Activated CD8-positive, alpha-beta T cell treated with anti-CD3 and anti-CD28 coated beads for 36 hours (primary cell): ENCODE results near the gene HSDL1. TPM values are rescaled to one million over a fixed set of nuclear protein-coding genes. Genes with fewer than 3 reads are reported as not detected.

Experiments
- ATAC-seq: fragments of 200-7000 bp; cut with Tn5 transposase; one replicate; pipeline ENCODE4 v1.10.0; 2021; ENCODE audit warnings: mild to moderate bottlenecking, moderate library complexity
- CTCF ChIA-PET: fragments of 350-600 bp; sonication (Branson Sonifier 250); formaldehyde crosslinking; loops from one replicate; lab custom pipeline; 2021; ENCODE audit warnings: antibody characterized with exemption; lab: Charles Lee
- POLR2A ChIA-PET: fragments of 350-600 bp; sonication (Branson Sonifier 250); formaldehyde crosslinking; loops from one replicate; lab custom pipeline; 2021; ENCODE audit warnings: antibody characterized with exemption; lab: Charles Lee
- DNase-seq: peaks from one replicate; pipeline ENCODE4 v3.0.0-alpha.2; 2020
- H3K27ac Mint-ChIP-seq: one replicate; pipeline ENCODE4 v1.8.0; 2021; ENCODE audit warnings: mild to moderate bottlenecking, mixed read lengths
- H3K27me3 Mint-ChIP-seq: one replicate; pipeline ENCODE4 v1.8.0; 2021; ENCODE audit warnings: mixed read lengths
- H3K36me3 Mint-ChIP-seq: one replicate; pipeline ENCODE4 v1.8.0; 2021; ENCODE audit warnings: low read depth, mixed read lengths
- H3K4me1 Mint-ChIP-seq: one replicate; pipeline ENCODE4 v1.8.0; 2021; ENCODE audit warnings: low read depth, mixed read lengths
- H3K4me3 Mint-ChIP-seq: one replicate; pipeline ENCODE4 v1.8.0; 2021; ENCODE audit warnings: mild to moderate bottlenecking, moderate library complexity, mixed read lengths
- H3K9me3 Mint-ChIP-seq: one replicate; pipeline ENCODE4 v1.8.0; 2021; ENCODE audit warnings: mixed read lengths
- intact Hi-C: fragments of 100-400 bp; cut with micrococcal nuclease; formaldehyde crosslinking; loops from one replicate; pipeline ENCODE4 v1.10.0; 2022
- total RNA-seq, 2 experiments: library from RNA; stranded (reverse); gene quantifications; one replicate each; pipeline ENCODE4 v1.2.3, GENCODE V29; 2021
- TF ChIP-seq, protein P1 (sequence below): fragments of 200-600 bp; IDR thresholded peaks from one replicate; pipeline ENCODE4 v1.8.0; 2022; ENCODE audit warnings: antibody characterized with exemption, mild to moderate bottlenecking

The HSDL1 gene
- total RNA-seq, 2 experiments from 2014 or later: 11.1 to 11.8 TPM

DNA sequence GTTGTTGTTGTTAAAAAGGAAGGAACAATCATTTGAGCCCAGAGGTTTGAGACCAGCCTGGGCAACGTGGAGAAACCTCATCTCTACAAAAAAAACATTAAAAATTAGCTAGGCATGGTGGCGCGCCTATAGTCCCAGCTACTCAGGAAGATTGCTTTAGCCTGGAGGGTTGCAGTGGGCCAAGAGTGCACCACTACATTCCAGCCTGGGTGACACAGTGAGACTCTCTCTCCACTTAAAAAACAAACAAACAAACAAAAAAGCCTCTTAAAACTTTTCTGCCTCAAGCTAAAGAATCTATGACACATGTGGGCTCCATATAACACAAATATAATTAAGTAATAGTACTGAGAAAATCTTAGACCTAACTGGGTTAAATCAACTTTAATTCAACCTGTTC lies 40.7 kb downstream of the HSDL1 start:
- no peak for ATAC-seq
- POLR2A ChIA-PET: interaction anchor here (1.6 kb wide), 1 partner anchor 14 kb away, joined by 3 read pairs; no protein-coding TSS in a partner anchor
- intact Hi-C loops: no loop called here
- DNase-seq: no peak
- Mint-ChIP-seq H3K4me3 (no peak overlapping the region), H3K27ac (no peak overlapping the region), H3K9me3 (no peaks in the 10 kb centered on the region), H3K36me3 (peaks cover 8% of the 10 kb centered on the region), H3K4me1 (peaks cover 58% of the 10 kb centered on the region), H3K27me3 (no peaks in the 10 kb centered on the region)
- CTCF ChIA-PET: interaction anchor here (0.6 to 2.8 kb wide), 4 partner anchors 12 to 71 kb away, joined by 3 to 16 read pairs (median 4); partner anchors contain the start of gene MBTPS1
- TF ChIP-seq, protein P1, sequence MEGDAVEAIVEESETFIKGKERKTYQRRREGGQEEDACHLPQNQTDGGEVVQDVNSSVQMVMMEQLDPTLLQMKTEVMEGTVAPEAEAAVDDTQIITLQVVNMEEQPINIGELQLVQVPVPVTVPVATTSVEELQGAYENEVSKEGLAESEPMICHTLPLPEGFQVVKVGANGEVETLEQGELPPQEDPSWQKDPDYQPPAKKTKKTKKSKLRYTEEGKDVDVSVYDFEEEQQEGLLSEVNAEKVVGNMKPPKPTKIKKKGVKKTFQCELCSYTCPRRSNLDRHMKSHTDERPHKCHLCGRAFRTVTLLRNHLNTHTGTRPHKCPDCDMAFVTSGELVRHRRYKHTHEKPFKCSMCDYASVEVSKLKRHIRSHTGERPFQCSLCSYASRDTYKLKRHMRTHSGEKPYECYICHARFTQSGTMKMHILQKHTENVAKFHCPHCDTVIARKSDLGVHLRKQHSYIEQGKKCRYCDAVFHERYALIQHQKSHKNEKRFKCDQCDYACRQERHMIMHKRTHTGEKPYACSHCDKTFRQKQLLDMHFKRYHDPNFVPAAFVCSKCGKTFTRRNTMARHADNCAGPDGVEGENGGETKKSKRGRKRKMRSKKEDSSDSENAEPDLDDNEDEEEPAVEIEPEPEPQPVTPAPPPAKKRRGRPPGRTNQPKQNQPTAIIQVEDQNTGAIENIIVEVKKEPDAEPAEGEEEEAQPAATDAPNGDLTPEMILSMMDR: no peak

DNA sequence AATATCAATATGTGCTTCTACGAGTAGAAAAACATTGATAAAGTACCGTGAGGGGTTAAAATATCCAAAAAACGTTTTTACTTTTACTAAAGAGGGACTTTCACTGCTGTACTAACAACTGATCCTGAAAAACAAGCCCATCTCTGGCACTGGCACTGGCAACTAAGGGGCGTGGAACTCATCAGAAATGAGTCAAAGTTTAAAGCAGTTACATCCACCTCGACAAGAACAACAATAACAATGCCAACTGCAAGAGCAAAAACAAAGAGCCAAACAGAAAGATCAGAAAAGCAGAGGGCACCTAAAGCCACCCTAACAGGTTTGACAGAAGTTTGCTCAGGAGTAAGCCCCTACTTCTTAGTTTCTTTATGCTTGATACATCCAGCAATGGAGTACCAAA lies 41.3 kb downstream of the HSDL1 start:
- peak overlapping the region; percentile 36 for H3K27ac Mint-ChIP-seq
- intact Hi-C loops: no loop called here

DNA sequence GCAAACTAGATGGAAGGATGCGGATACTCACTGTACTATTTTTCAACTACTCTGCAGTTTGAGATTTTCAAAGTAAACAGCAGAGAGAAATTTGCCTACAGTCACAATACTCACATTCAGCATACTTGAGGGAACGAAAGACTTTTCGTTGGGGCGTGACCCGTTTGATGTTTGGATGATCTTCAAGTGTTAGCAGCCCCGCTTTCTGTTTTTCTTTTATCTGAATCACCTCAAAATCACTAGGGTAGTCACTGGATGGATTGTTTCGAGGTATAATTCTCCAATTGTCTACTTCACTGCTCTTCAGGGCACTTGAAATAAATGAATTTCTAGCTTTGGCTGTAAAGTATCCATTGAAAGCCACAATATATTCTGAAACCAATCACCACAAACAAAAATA lies 46.0 kb downstream of the HSDL1 start:
- CTCF ChIA-PET: interaction anchor here (1.4 to 3.7 kb wide), 4 partner anchors 11 to 77 kb away, joined by 3 to 25 read pairs (median 9); no protein-coding TSS in a partner anchor
- no peaks in the 10 kb centered on the region for H3K27me3 Mint-ChIP-seq
- no peak overlapping the region for H3K4me3 Mint-ChIP-seq
- no peaks in the 10 kb centered on the region for H3K9me3 Mint-ChIP-seq
- ATAC-seq (no peak), DNase-seq (no peak)
- TF ChIP-seq, protein P1: no peak
- peaks cover 34% of the 10 kb centered on the region for H3K4me1 Mint-ChIP-seq
- H3K36me3 Mint-ChIP-seq: peaks cover 33% of the 10 kb centered on the region
- intact Hi-C loops: no loop called here
- POLR2A ChIA-PET: interaction anchor here (1.0 to 1.9 kb wide), 3 partner anchors 9 to 39 kb away, joined by 3 to 6 read pairs (median 5); partner anchors contain the start of gene MBTPS1
- H3K27ac Mint-ChIP-seq: no peak overlapping the region

More for the DNA sequence above, 41.3 kb downstream of the HSDL1 start:
- no peaks in the 10 kb centered on the region for H3K9me3 Mint-ChIP-seq
- no peak for ATAC-seq
- H3K27me3 Mint-ChIP-seq: no peaks in the 10 kb centered on the region
- no peak for DNase-seq
- CTCF ChIA-PET: interaction anchor here (0.6 to 2.8 kb wide), 4 partner anchors 13 to 71 kb away, joined by 3 to 16 read pairs (median 4); partner anchors contain the start of gene MBTPS1
- H3K36me3 Mint-ChIP-seq: peaks cover 12% of the 10 kb centered on the region
- TF ChIP-seq, protein P1: no peak
- POLR2A ChIA-PET: interaction anchor here (1.6 to 4.0 kb wide), 2 partner anchors 12 to 15 kb away, joined by 3 to 25 read pairs; partner anchors contain the start of gene MBTPS1
- H3K4me3 Mint-ChIP-seq: no peak overlapping the region
- peaks cover 55% of the 10 kb centered on the region for H3K4me1 Mint-ChIP-seq

DNA sequence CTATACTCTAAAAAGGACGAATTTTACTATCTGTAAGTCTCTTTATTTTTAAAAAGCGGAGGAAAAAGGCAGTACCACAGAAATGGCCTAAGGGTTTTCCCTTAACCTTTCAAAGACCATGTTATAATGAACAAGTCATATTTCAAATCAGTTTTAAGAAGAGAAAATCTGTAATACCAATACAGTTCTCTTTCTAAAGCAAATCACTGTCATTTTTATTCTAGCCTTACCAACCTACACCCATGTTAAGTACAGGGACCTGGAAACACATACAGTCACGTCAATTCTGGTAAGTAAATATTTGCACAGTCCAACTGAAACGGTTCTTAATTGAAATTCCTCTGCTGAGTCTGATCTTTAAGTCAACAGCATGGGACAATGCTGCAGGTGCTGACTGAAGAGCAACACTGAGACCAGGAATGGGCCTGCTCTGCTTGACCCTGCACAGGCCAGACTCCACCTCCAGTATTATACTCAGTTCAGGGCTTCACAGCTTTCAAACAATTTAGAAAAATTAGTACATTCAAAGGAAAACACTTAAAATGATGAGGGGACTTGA lies 48.5 kb downstream of the HSDL1 start:
- TF ChIP-seq, protein P1: no peak
- Mint-ChIP-seq H3K4me1 (peaks cover 15% of the 10 kb centered on the region), H3K27ac (no peak overlapping the region), H3K27me3 (no peaks in the 10 kb centered on the region), H3K4me3 (no peak overlapping the region), H3K36me3 (peaks cover 41% of the 10 kb centered on the region), H3K9me3 (no peaks in the 10 kb centered on the region)
- ATAC-seq: no peak
- POLR2A ChIA-PET: interaction anchor here (0.7 to 1.8 kb wide), 3 partner anchors 17 to 79 kb away, joined by 3 to 14 read pairs (median 5); partner anchors contain the start of gene MBTPS1
- DNase-seq: no peak
- intact Hi-C loops: no loop called here
- CTCF ChIA-PET: interaction anchor here (1.1 to 1.8 kb wide), 3 partner anchors 12 to 90 kb away, joined by 3 to 7 read pairs (median 7); partner anchors contain the start of genes MBTPS1 and TAF1C

DNA sequence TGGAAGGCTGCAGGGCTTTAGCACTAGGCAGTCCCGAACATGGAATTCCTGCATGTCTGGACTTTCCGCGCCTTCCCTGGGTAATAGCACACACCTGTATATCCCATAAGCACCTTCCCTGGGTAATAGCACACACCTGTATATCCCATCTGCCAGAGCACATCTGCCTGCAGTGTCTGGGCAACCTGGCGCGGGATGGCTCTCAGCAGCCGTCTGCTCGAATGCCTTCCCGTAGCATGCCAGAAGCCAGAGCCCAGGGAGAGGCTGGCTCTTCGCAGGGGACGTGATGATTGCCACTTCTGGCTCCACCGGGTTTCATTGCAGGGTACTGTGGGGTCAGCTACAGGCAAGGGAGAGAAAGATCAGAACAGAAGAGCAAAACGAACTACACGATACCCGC lies 49.5 kb downstream of the HSDL1 start:
- no peak for ATAC-seq
- CTCF ChIA-PET: interaction anchor here (1.0 to 1.1 kb wide), 2 partner anchors 21 to 79 kb away, joined by 3 read pairs; partner anchors contain the start of gene MBTPS1
- no peak overlapping the region for H3K27ac Mint-ChIP-seq

More for the DNA sequence above, 49.5 kb downstream of the HSDL1 start:
- Mint-ChIP-seq H3K36me3 (peaks cover 44% of the 10 kb centered on the region), H3K27me3 (no peaks in the 10 kb centered on the region), H3K4me1 (peaks cover 14% of the 10 kb centered on the region), H3K9me3 (no peaks in the 10 kb centered on the region), H3K4me3 (no peak overlapping the region)
- TF ChIP-seq, protein P1: no peak
- intact Hi-C loops: no loop called here
- POLR2A ChIA-PET: interaction anchor here (1.2 kb wide), 1 partner anchor 80 kb away, joined by 5 read pairs; no protein-coding TSS in a partner anchor
- DNase-seq: no peak
